Activated CD4-positive, alpha-beta memory T cell treated with anti-CD3 and anti-CD28 coated beads for 36 hours (primary cell): Measurements from ENCODE around the gene GLYATL3. TPM values are rescaled to one million over a fixed set of nuclear protein-coding genes. Genes with fewer than 3 reads are reported as not detected.

Experiments
- CTCF ChIA-PET: fragments of 350-600 bp; sonication (Branson Sonifier 250); formaldehyde crosslinking; loops from one replicate; lab custom pipeline; 2021; ENCODE audit warnings: antibody characterized with exemption, inconsistent platforms; lab: Charles Lee
- POLR2A ChIA-PET: fragments of 350-600 bp; sonication (Branson Sonifier 250); formaldehyde crosslinking; loops from one replicate; lab custom pipeline; 2021; ENCODE audit warnings: antibody characterized with exemption; lab: Charles Lee
- DNase-seq: peaks from one replicate; pipeline ENCODE4 v3.0.0-alpha.2; 2020
- H3K27ac Mint-ChIP-seq: one replicate; pipeline ENCODE4 v1.8.0; 2021; ENCODE audit warnings: mixed read lengths
- H3K27me3 Mint-ChIP-seq: one replicate; pipeline ENCODE4 v1.8.0; 2021; ENCODE audit warnings: mixed read lengths
- H3K36me3 Mint-ChIP-seq: one replicate; pipeline ENCODE4 v1.8.0; 2021; ENCODE audit warnings: mixed read lengths
- H3K4me1 Mint-ChIP-seq: one replicate; pipeline ENCODE4 v1.8.0; 2021; ENCODE audit warnings: low read depth, mixed read lengths
- H3K4me3 Mint-ChIP-seq: one replicate; pipeline ENCODE4 v1.8.0; 2021; ENCODE audit warnings: mild to moderate bottlenecking, mixed read lengths
- H3K9me3 Mint-ChIP-seq: one replicate; pipeline ENCODE4 v1.8.0; 2021; ENCODE audit warnings: mixed read lengths
- intact Hi-C: fragments of 100-400 bp; cut with micrococcal nuclease; formaldehyde crosslinking; loops from one replicate; pipeline ENCODE4 v1.15.1; 2023
- total RNA-seq, 2 experiments: library from RNA; stranded (reverse); gene quantifications; one replicate each; pipeline ENCODE4 v1.2.3, GENCODE V29; 2021

Gene GLYATL3
- total RNA-seq, 2 experiments from 2014 or later: not detected

DNA sequence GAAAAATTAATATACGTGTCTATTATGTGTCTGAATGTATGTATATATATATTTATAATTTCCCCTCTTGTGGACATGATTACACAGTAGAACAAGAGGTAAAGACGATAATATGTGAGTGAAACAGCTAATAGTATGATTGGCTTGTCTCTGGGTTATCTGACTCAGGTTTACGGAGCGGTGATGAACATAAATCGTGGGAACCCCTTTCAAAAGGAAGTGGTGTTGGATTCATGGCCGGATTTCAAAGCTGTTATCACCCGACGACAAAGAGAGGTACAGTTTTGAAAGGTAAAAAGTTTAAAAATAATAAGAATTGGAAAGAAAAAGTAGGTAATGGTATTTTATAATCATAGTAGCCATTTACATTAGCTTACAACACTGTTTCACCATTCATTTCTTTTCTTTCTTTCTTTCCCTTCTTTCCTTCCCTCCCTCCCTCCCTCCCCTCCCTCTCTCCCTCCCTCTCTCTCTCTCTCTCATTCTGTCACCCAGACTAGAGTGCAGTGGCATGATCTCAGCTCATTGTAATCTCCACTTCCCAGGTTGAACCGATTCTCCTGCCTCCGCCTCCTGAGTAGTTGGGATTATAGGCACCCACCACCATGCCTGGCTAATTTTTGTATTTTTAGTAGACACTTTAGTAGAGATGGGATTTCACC lies 15.9 kb downstream of the GLYATL3 start:
- Mint-ChIP-seq H3K27me3 (peaks cover 9% of the 10 kb centered on the region), H3K36me3 (no peaks in the 10 kb centered on the region), H3K4me3 (no peak overlapping the region), H3K27ac (no peak overlapping the region), H3K9me3 (no peaks in the 10 kb centered on the region), H3K4me1 (no peaks in the 10 kb centered on the region)
- intact Hi-C loops: no loop called here
- POLR2A ChIA-PET: no interaction called here
- CTCF ChIA-PET: interaction anchor here (1.1 kb wide), 1 partner anchor 17 kb away, joined by 4 read pairs; no protein-coding TSS in a partner anchor
- no peak for DNase-seq

DNA sequence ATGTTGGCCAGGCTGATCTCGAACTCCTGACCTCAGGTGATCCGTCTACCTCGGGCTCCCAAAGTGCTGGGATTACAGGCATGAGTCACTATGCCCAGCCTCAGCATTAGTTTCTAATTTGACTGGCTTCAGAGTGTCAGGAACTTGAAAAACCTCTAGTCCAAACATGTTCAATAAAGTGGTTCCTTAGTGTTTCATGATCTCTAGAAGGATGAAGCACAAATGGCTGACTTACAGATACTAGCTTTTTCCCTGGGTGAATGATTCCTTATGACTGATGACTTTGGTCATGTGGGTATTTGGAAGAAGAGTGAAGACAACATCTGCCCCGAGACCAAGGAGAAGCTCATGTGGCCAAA lies 16.4 kb downstream of the GLYATL3 start:
- no peaks in the 10 kb centered on the region for H3K9me3 Mint-ChIP-seq
- no peak overlapping the region for H3K27ac Mint-ChIP-seq
- no peaks in the 10 kb centered on the region for H3K36me3 Mint-ChIP-seq
- intact Hi-C loops: no loop called here
- POLR2A ChIA-PET: no interaction called here
- no peaks in the 10 kb centered on the region for H3K4me1 Mint-ChIP-seq
- no peak for DNase-seq
- no peak overlapping the region for H3K4me3 Mint-ChIP-seq
- CTCF ChIA-PET: interaction anchor here (1.1 kb wide), 1 partner anchor 16 kb away, joined by 4 read pairs; no protein-coding TSS in a partner anchor
- H3K27me3 Mint-ChIP-seq: peaks cover 9% of the 10 kb centered on the region

DNA sequence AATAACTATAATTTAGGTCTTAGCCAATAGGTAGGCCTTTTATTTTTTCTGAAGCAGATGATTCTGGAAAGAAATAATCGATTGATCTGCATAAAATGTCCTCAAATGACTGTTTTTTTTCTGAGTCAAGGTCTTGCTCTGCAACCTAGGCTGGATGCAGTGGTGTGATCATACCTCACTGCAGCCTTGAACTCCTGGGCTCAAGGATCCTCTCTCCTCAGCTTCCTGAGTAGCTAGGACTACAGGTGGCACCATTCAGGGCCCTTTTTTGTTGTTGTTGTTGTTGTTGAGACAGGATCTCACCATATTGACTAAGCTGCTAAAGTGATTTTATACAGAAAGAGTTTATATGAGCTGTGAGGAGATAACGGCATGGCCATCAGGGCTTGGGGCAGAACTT lies 18.2 kb downstream of the GLYATL3 start:
- intact Hi-C loops: no loop called here
- ChIA-PET POLR2A (no interaction called here), CTCF (interaction anchor here (3.7 kb wide), 1 partner anchor 14 kb away, joined by 15 read pairs; no protein-coding TSS in a partner anchor)
- Mint-ChIP-seq H3K27me3 (peaks cover 9% of the 10 kb centered on the region), H3K4me3 (no peak overlapping the region), H3K27ac (no peak overlapping the region), H3K4me1 (no peaks in the 10 kb centered on the region), H3K9me3 (no peaks in the 10 kb centered on the region), H3K36me3 (no peaks in the 10 kb centered on the region)
- no peak for DNase-seq

DNA sequence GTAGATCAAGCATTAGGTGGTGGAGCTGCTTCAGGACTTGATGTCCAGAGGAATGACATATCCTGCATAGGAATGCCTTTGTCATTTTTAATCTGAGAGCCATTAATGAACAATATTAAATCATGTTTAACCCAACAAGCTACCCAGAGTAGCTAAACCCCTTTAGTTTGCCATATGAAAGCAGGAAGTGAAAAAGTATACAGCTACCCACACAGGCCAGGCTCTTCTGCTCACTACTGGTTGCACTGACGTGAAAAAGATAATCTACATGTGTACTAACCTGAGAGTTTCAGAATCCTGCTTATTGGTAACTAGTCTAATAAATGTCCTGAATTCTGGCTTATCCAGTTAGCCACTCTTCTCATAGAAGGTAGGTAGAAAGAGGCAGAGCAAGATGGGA lies 19.9 kb downstream of the GLYATL3 start:
- no peaks in the 10 kb centered on the region for H3K4me1 Mint-ChIP-seq
- H3K27me3 Mint-ChIP-seq: peaks cover 3% of the 10 kb centered on the region
- POLR2A ChIA-PET: no interaction called here
- DNase-seq: no peak
- H3K27ac Mint-ChIP-seq: no peak overlapping the region
- intact Hi-C loops: no loop called here
- no peaks in the 10 kb centered on the region for H3K9me3 Mint-ChIP-seq
- no peaks in the 10 kb centered on the region for H3K36me3 Mint-ChIP-seq
- no peak overlapping the region for H3K4me3 Mint-ChIP-seq
- CTCF ChIA-PET: interaction anchor here (0.6 to 3.7 kb wide), 2 partner anchors 12 to 14 kb away, joined by 3 to 15 read pairs; no protein-coding TSS in a partner anchor

DNA sequence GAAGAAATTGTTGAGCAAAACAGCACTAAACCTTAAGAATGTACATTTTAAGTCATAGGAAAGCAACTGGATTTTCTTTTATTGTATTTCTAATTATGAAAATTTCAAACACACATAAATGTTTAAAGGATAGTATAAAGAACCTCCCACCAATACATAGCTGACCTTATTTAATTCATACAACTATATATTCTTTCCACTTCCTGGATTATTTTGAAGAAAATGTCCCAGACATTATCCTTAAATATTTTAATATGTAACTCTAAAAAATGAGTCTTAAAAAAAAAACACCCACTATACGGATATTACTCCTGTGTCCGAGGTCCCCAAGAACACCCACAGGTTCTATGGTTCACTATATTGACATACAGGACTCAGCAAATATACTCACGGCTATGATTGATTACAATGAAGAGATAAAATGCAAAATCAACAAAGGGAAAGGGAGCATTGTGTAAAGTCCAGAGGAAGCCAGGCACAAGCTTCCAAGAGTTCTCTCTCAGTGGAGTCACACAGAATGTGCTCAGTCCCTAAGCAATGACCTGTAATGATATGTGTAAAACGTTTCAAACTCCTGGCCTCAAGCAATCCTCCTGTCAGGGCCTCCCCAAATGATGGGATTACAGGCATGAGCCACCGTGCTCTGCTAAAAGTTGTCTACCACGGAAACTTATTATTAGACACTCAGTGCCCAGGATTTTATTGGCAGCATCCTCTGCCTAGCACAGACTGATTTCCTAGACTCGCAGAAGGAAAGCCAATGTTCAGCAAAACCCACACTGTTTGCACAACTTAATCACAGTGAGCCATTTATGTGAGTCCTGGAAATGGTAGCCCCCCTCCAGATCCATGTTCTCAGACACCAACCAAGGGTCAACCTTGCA lies 23.2 kb downstream of the GLYATL3 start:
- H3K9me3 Mint-ChIP-seq: no peaks in the 10 kb centered on the region
- DNase-seq: no peak
- no peak overlapping the region for H3K4me3 Mint-ChIP-seq
- H3K27me3 Mint-ChIP-seq: peaks cover 2% of the 10 kb centered on the region
- no peaks in the 10 kb centered on the region for H3K4me1 Mint-ChIP-seq
- CTCF ChIA-PET: interaction anchor here (1.1 kb wide), 1 partner anchor 9 kb away, joined by 6 read pairs; no protein-coding TSS in a partner anchor
- no peaks in the 10 kb centered on the region for H3K36me3 Mint-ChIP-seq
- POLR2A ChIA-PET: no interaction called here
- intact Hi-C loops: no loop called here
- no peak overlapping the region for H3K27ac Mint-ChIP-seq

DNA sequence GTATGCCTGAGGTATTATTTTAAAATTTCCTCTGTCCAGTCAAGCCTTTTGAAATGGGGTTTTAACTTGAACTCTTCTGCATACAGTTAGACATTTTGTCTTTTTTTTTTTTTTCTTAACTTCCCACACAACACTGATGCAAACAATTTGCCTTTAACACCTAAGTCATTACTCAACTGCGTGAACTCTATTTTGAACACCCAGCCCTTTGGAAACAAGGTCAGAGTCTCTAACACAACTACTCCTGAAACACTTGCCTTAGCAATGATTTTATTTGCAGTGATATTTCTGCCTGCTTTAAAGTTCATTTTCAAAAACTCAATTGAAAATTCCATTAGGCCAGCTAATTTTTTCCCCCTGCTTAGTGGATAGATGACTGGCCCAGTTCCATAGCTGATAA lies 24.2 kb downstream of the GLYATL3 start:
- intact Hi-C loops: no loop called here
- Mint-ChIP-seq H3K27ac (no peak overlapping the region), H3K27me3 (peaks cover 3% of the 10 kb centered on the region), H3K9me3 (no peaks in the 10 kb centered on the region), H3K4me1 (no peaks in the 10 kb centered on the region), H3K4me3 (no peak overlapping the region), H3K36me3 (no peaks in the 10 kb centered on the region)
- no peak for DNase-seq
- ChIA-PET POLR2A (no interaction called here), CTCF (interaction anchor here (1.1 to 1.5 kb wide), 2 partner anchors 8 to 10 kb away, joined by 3 to 6 read pairs; no protein-coding TSS in a partner anchor)

DNA sequence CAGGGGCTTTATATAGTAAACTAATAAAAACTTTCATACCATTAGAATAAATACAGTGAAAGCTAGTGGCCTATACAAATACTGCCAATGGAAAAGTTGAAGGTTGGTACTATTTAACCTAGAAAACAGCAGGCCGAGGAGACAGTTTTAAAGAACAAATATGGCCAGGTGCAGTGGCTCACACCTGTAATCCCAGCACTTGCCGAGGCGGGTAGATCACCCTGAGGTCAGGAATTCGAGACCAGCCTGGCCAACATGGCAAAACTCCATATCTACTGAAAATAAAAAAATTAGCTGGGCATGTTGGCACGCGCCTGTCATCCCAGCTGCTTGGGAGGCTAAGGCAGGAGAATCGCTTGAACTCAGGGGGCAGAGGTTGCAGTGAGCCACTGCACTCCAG lies 24.8 kb downstream of the GLYATL3 start:
- H3K27ac Mint-ChIP-seq: no peak overlapping the region
- ChIA-PET CTCF (interaction anchor here (1.5 kb wide), 1 partner anchor 9 kb away, joined by 3 read pairs; no protein-coding TSS in a partner anchor), POLR2A (no interaction called here)
- no peaks in the 10 kb centered on the region for H3K9me3 Mint-ChIP-seq
- H3K4me1 Mint-ChIP-seq: no peaks in the 10 kb centered on the region
- H3K27me3 Mint-ChIP-seq: peaks cover 5% of the 10 kb centered on the region
- H3K36me3 Mint-ChIP-seq: no peaks in the 10 kb centered on the region
- intact Hi-C loops: no loop called here
- H3K4me3 Mint-ChIP-seq: no peak overlapping the region
- DNase-seq: no peak

DNA sequence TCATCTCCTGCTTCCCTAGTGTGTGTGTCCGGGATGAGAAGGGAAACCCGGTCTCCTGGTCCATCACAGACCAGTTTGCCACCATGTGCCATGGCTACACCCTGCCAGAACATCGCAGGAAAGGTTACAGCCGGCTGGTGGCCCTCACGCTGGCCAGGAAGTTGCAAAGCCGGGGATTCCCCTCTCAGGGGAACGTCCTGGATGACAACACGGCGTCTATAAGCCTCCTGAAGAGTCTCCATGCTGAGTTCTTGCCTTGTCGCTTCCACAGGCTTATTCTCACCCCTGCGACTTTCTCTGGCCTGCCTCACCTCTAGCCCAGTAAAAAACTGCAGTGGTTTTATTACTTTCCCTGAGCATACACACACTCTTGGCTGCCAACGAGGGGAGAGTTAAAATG lies 26.9 kb downstream of the GLYATL3 start:
- Mint-ChIP-seq H3K36me3 (no peaks in the 10 kb centered on the region), H3K27ac (no peak overlapping the region)
- CTCF ChIA-PET: no interaction called here

DNA sequence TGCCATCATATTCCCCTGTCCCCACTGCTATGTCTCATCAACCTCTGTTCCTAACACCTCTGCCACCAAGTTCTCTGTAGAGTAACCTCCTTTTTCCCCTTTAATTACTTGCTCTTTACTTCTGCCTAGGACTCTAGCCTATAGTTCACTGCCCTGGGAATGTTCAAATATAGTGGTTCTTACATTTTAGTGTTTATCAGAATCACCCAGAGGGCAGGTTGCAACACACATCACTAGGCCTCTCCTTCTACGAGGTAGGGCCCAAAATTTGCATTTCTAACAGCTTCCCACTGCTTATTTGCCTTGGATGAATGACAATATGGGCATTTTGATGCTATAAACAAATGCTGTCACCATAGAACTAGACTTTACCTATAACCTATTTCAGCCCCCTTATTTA lies 27.6 kb downstream of the GLYATL3 start:
- no peaks in the 10 kb centered on the region for H3K9me3 Mint-ChIP-seq
- DNase-seq: no peak
- peaks cover 6% of the 10 kb centered on the region for H3K27me3 Mint-ChIP-seq
- ChIA-PET POLR2A (no interaction called here), CTCF (no interaction called here)
- intact Hi-C loops: no loop called here
- H3K4me3 Mint-ChIP-seq: no peak overlapping the region
- H3K4me1 Mint-ChIP-seq: peaks cover 4% of the 10 kb centered on the region
- no peak overlapping the region for H3K27ac Mint-ChIP-seq
- H3K36me3 Mint-ChIP-seq: no peaks in the 10 kb centered on the region

More for the DNA sequence above, 26.9 kb downstream of the GLYATL3 start:
- Mint-ChIP-seq H3K27me3 (peaks cover 4% of the 10 kb centered on the region), H3K9me3 (no peaks in the 10 kb centered on the region), H3K4me3 (no peak overlapping the region), H3K4me1 (no peaks in the 10 kb centered on the region)
- POLR2A ChIA-PET: no interaction called here
- no peak for DNase-seq
- intact Hi-C loops: no loop called here

DNA sequence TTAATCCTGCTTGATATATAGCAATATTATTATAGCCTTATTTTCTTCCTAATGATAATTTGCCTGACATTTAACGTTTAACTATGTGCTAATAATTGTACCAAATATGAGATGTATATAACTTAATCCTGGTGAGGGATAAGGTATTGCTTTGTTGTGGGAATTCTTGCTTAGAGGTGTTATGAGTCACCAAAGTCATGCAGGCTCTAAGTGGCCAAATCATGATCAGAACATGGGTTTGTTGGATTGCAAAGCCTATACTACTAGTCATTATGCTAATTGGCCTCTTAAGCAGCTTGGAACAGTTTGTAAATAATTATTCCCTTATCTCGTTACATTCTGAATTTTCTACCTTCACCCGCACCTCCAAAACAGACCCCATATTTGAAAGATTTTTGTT lies 28.8 kb downstream of the GLYATL3 start:
- intact Hi-C loops: no loop called here

DNA sequence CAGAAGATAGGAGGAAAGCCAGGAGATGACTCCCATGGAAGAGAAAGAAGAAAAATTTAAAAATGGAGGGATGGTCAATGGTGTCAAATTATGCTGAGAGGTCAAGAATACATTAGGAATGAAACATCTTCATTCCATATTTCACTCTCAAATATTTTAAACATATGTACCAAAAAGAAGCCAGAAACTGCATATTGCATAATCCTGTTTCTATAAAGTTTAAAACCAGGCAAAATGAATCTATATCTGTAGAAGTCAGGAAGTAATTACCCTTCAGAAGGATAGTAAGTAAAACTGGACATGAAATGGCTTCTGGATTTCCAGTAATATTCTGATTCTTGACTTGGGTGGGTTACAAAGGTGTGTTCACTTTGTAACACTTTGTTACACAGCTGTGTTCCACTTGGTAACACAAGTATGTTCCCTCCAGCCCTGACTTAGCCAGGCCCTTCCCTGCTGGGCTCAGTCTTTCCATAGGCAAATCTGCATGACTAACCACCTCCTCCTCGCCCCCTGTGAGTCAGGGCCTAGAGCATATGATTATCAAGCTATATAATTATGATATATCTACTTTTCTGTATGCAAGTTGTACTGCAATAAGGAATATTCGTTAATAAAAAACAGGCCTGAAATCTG lies 30.5 kb downstream of the GLYATL3 start:
- Mint-ChIP-seq H3K36me3 (no peaks in the 10 kb centered on the region), H3K27me3 (peaks cover 6% of the 10 kb centered on the region), H3K9me3 (no peaks in the 10 kb centered on the region), H3K27ac (no peak overlapping the region), H3K4me3 (no peak overlapping the region), H3K4me1 (peaks cover 4% of the 10 kb centered on the region)
- CTCF ChIA-PET: interaction anchor here (0.9 to 4.8 kb wide), 2 partner anchors 78 to 319 kb away, joined by 4 to 53 read pairs; no protein-coding TSS in a partner anchor
- POLR2A ChIA-PET: no interaction called here
- intact Hi-C loops: no loop called here
- no peak for DNase-seq

More for the DNA sequence above, 28.8 kb downstream of the GLYATL3 start:
- POLR2A ChIA-PET: no interaction called here
- Mint-ChIP-seq H3K4me1 (peaks cover 4% of the 10 kb centered on the region), H3K36me3 (no peaks in the 10 kb centered on the region), H3K27me3 (peaks cover 6% of the 10 kb centered on the region), H3K9me3 (no peaks in the 10 kb centered on the region), H3K4me3 (no peak overlapping the region), H3K27ac (no peak overlapping the region)
- CTCF ChIA-PET: no interaction called here
- DNase-seq: no peak
